Measurements from ENCODE around the gene TGM6. TPM values are rescaled to one million over a fixed set of nuclear protein-coding genes. Genes with fewer than 3 reads are reported as not detected.

Gene TGM6
- total RNA-seq, 1 donor from 2014 or later: not detected

DNA sequence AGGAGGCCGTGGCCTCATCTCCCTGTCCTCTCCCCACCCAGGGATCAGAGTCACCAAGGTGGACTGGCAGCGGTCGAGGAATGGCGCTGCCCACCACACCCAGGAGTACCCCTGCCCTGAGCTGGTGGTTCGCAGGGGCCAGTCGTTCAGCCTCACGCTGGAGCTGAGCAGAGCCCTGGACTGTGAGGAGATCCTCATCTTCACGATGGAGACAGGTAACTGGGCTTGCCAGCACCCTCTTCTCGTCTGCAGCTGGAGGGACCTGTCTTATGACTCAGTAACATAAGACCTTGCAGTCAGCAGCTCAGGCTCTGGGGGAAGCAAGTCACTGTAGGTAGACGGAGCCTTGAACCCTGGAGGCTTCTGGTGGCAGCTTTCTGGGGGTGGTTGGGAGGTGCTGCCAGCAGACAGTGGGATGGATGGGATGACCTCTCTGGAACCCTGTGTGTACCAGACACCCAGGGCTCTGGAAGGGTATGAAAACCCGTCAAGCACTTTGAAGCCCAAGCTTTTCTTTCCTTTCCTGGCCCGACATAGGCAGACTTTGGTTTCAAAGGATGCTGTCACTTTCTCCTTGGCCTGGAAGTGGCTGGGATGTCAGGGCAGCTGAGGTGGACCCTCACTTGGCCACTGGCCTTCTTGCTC lies 13.8 kb downstream of the TGM6 start:
- TF ChIP-seq, protein P1, sequence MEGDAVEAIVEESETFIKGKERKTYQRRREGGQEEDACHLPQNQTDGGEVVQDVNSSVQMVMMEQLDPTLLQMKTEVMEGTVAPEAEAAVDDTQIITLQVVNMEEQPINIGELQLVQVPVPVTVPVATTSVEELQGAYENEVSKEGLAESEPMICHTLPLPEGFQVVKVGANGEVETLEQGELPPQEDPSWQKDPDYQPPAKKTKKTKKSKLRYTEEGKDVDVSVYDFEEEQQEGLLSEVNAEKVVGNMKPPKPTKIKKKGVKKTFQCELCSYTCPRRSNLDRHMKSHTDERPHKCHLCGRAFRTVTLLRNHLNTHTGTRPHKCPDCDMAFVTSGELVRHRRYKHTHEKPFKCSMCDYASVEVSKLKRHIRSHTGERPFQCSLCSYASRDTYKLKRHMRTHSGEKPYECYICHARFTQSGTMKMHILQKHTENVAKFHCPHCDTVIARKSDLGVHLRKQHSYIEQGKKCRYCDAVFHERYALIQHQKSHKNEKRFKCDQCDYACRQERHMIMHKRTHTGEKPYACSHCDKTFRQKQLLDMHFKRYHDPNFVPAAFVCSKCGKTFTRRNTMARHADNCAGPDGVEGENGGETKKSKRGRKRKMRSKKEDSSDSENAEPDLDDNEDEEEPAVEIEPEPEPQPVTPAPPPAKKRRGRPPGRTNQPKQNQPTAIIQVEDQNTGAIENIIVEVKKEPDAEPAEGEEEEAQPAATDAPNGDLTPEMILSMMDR (conservative IDR thresholded peaks at IDR 0.05; ENCODE audit: low read depth, low read length): no peak
- no peak overlapping the region for H3K4me3 ChIP-seq (ENCODE audit: low read depth, low read length)
- no peak for DNase-seq (ENCODE audit: low read depth)

DNA sequence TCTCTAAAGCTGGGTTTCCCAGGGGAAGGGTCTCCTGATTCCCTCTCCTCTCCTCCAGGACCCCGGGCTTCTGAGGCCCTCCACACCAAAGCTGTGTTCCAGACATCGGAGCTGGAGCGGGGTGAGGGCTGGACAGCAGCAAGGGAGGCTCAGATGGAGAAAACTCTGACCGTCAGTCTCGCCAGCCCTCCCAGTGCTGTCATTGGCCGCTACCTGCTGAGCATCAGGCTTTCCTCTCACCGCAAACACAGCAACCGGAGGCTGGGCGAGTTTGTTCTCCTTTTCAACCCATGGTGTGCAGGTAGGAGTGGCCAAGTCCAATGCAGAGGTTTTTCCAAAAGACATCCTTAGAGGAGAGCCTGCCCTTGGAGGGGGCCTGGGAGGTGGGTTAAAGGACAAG lies 14.4 kb downstream of the TGM6 start:
- no peak for DNase-seq (ENCODE audit: low read depth)
- TF ChIP-seq, protein P1 (conservative IDR thresholded peaks at IDR 0.05; ENCODE audit: low read depth, low read length): no peak
- no peak overlapping the region for H3K4me3 ChIP-seq (ENCODE audit: low read depth, low read length)

DNA sequence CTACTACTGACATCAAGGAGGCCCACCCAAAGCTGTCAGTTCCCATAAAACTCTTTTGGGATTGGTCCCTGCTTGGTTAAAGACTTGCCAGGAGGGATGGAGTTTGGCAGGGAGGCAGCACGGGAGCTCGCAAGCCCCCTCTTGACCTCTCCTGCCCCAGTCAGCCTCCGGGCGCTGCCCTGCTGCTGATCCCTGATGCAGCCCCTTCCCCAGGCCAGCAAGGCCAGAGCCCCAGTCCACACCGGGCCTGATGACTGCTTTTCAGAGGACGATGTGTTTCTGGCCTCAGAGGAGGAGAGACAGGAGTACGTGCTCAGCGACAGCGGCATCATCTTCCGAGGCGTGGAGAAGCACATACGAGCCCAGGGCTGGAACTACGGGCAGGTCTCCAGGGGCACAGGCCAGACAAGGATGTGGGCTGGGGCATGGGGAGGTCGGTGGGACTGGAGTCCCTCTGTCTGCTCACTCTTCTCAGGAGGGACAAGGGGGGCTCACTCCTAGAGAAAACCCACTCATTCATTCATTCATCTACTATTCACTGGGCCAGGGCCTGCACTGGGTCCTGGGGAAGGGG lies 15.6 kb downstream of the TGM6 start:
- TF ChIP-seq, protein P1 (conservative IDR thresholded peaks at IDR 0.05; ENCODE audit: low read depth, low read length): no peak
- no peak for DNase-seq (ENCODE audit: low read depth)
- no peak overlapping the region for H3K4me3 ChIP-seq (ENCODE audit: low read depth, low read length)

DNA sequence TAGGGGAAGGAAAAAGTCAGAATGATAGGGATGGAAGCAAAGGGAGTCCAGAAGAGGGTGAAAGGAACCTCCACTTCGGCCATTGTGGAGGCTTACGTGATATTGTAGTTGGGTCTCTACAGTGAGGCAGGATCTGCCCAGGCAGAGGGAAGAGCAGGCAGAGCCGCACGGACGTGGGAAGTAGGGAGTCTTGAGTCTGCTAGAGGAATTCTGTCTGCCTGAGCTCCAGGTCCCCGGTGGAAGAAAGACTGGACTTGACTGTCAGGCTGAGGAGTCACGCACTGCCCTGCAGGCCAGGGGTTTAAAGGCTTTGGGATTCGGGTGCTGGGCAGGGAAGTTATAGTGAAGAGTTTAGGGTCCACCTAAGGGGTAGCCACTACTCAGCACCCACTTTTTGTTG lies 16.4 kb downstream of the TGM6 start:
- H3K4me3 ChIP-seq (ENCODE audit: low read depth, low read length): no peak overlapping the region
- TF ChIP-seq, protein P1 (conservative IDR thresholded peaks at IDR 0.05; ENCODE audit: low read depth, low read length): no peak
- no peak for DNase-seq (ENCODE audit: low read depth)

DNA sequence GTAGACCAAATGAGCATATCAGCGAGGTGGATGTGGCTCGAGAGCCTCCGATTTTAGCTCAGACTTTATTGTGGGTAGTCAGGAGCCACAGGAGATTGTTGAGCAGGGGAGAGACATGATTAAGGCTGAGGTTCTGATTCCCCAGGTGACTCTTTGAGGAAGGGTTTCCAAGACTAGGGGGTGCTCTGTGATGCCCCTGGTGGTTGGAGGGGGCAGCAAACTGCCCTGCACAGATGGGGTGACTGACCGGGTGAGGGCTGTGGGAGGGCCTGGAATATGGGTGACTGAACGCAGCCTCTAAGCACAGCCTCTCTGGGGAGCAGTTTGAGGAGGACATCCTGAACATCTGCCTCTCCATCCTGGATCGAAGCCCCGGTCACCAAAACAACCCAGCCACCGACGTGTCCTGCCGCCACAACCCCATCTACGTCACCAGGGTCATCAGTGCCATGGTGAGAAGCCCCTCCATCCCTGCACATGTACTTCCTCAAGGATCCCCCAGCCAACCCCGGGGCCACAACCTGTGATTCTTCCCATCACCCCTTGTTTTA lies 17.0 kb downstream of the TGM6 start:
- no peak for DNase-seq (ENCODE audit: low read depth)
- TF ChIP-seq, protein P1 (conservative IDR thresholded peaks at IDR 0.05; ENCODE audit: low read depth, low read length): no peak
- no peak overlapping the region for H3K4me3 ChIP-seq (ENCODE audit: low read depth, low read length)

DNA sequence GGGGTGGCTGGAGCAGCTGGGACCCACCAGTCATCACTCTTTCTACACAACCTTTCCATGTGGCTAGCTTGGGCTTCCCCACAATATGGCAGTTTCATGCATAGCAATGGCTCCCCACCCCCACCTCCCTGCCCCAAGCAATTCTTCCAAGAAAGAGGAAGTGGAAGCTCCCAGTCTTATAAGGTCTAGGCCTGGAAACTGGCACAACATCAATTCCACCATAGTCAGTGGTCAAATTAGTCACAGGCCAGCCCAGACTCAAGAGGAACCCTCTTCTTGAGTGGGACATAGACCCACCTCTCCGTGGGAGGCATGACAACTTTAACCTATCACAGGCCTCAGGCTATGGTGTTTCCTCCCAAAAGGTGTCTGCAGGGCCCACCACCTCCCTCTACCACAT lies 17.7 kb downstream of the TGM6 start:
- DNase-seq (ENCODE audit: low read depth): no peak
- TF ChIP-seq, protein P1 (conservative IDR thresholded peaks at IDR 0.05; ENCODE audit: low read depth, low read length): no peak
- no peak overlapping the region for H3K4me3 ChIP-seq (ENCODE audit: low read depth, low read length)

DNA sequence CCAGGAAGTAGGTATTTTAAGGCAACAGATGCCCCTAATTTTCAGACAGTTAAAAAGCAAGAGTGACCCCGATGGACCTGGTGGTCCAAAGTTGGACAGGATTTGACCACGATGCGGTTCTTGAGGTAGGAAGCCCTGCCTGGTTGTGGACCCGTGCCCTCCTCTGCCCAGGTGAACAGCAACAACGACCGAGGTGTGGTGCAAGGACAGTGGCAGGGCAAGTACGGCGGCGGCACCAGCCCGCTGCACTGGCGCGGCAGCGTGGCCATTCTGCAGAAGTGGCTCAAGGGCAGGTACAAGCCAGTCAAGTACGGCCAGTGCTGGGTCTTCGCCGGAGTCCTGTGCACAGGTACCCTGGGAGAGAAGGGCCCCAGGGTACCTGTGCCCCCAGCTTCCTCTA lies 18.7 kb downstream of the TGM6 start:
- no peak overlapping the region for H3K4me3 ChIP-seq (ENCODE audit: low read depth, low read length)
- no peak for DNase-seq (ENCODE audit: low read depth)
- TF ChIP-seq, protein P1 (conservative IDR thresholded peaks at IDR 0.05; ENCODE audit: low read depth, low read length): no peak

Measured in epithelial cell of proximal tubule (primary cell).